Right forelimb (tissue), 1 donor: ENCODE data around the gene SSH2.
"Not testable (repeated sequence)": the region's sequence is repeated elsewhere in the genome, so short reads cannot be mapped to it uniquely, and the experiment has no call there.

Experiments
- DNase-seq: peaks from one replicate; pipeline ENCODE4 v3.0.0-alpha.2; 2018

SSH2 gene

GRCh38 chr17:29652976-29653375 is 277.1 kb downstream of the SSH2 start:
- DNase-seq = no peak

DNA sequence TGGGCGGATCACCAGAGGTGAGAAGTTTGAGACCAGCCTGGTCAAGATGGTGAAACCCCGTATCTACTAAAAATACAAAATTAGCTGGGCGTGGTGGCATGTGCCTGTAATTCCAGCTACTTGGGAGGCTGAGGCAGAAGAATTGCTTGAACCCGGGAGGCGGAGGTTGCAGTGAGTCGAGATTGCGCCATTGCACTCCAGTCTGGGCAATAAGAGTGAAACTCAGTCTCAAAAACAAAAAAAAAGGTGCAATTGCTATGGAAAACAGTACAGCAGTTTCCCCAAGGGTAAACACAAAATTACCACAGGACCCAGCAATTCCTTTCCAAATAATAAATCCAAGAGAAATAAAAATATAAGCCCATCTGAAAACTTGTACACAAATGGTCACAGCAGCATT is 278.1 kb downstream of the SSH2 start:
- DNase-seq = not testable (repeated sequence)

DNA sequence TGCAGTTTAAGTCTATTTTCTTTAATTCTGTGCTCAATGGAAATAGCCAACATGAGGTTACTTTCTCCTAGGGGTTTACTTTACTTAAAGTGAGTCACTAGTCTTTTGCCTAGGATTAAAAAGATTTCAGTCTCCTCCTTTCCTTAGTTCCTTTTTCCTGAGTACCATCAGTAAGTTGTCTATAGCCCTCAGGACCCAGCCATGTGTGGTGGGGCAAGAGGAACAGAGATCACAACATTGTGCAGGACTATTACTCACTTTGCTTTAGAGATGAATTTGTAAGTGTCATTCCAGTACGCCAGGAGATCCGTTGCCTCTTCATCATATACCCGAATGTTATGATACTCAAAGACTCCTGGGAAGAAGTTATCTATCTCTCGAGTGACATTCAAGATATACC is 279.6 kb downstream of the SSH2 start:
- no peak for DNase-seq

DNA sequence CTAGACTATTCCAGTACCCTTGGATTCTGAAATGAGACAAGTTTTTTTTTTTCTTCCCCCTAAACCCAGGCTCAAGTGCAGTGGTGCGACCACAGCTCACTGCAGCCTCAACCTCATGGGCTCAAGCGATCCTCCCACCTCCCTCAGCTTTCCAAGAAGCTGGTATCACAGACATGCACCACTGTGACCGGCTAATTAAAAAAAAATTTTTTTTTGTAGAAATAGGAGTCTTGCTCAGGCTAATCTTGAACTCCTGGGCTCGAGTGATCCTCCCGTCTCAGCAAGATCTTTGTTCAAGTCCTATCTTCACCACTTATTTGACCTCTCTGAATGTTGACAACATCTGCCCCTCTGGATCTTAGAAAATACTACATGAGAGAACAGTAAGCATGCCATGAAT is 280.7 kb downstream of the SSH2 start:
- no peak for DNase-seq

DNA sequence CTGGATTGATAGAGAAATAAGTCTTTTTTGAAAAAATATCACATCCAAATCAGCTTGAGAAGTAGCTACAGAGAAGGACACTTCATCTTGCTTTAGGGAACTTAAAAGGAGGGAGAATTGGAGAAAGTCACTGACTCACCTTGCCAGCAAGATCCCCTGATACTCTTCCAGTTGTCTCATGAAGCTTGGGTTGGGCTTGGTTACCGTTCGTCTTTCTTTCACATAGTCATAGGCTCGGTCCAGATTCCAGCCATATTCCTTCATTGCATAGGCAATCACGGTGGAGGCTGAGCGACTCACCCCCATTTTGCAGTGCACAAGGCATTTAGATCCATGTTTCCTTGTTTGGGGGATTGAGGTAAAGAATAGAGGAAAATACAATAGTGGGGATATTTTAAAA is 282.0 kb downstream of the SSH2 start:
- no peak for DNase-seq

- no peak for DNase-seq
These were observed 284.4 kb downstream of the SSH2 start for GRCh38 chr17:29645515-29646051.

- no peak for DNase-seq
These were observed 286.2 kb downstream of the SSH2 start for GRCh38 chr17:29643817-29644160.

- DNase-seq = no peak
These were observed 287.8 kb downstream of the SSH2 start for GRCh38 chr17:29642171-29642611.

DNA sequence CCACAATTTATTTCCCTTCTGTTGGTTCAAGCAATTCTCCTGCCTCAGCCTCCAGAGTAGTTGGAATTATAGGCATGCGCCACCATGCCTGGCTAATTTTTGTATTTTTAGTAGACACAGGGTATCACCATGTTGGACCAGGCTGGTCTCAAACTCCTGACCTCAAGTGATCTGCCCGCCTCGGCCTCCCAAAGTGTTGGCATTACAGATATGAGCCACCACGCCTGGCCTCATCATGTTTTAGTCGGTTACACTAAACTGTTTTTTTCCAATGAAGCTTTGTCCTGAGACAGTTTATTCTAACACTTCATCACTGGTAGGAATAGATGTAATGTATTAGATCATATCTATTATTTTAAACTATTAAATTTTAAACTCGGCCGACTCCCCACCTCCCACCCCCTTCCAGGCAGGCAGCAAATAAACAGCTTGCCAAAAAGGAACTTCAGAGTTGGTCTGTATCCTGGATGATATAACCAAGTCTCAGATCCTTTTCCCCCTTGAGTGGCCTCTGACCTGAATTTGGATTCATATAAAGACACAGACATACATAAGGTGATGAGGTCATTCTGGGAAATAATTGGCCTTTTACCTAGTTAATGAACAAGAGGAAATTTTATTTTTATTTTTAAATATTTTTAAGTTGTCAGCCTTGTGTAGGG is 288.9 kb downstream of the SSH2 start:
- DNase-seq = no peak

DNA sequence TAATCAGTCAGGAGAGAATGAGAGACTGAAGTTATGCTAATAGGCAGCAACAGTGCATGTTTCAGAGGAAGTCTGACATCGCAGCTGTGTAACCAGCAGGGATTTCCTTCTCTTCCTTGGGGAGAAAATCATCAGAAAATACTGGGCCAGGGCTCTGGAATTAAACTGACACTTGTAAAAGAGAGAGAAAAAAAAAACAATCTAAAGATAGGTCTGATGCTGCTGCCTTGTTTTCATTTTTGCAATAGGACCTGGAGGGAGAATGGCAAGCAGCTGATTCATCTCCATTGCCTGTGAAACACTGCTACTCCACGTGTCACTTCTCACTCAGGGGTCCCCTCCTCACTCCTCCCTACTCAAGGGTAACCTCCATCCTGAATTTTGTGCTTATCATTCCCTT is 289.6 kb downstream of the SSH2 start:
- DNase-seq = no peak

DNA sequence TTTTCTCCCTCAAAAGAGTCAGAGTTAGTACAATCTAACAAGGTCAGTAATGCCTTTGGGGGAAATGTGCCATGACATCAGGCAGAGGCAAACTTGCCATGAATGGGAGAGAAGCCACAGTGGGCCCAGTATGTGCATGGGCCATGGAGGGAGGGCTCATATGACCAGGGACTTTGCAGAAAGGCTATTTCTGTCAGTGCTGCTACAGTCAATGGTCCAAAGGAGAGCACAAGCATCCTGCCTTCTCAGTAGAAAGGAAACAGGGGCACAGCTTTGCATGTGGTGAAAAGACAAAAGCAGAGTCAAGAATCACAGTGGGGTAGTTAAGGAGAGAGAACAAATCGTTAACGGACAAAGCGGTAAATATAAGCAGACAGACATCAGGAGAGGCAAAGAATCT is 296.1 kb downstream of the SSH2 start:
- DNase-seq = no peak

DNA sequence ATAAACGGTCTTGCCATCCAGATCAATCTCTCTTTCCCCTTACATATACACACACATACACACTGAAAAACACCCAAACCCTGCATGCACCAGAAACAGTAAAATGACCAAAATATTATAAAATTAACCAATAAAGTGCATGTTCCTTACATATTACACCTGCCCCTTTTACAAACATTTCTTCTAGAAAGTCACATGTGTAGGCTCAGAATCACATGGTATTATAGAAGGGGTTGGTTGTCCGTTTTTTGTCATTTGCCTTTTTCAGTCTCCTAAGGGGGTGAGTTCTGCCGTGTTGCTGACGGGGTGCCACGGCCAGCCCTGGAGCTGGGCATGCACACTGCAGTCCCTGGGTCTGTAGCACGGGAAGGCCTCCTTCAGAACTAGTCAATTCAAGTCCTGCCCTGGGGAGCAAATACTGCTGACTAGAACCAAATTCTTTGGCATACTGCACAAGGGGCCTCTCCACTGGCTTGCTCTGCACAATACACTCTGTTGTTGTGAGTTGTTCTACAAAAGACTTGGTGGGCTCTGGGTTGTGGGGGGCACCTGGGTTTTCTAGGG is 299.3 kb downstream of the SSH2 start:
- DNase-seq = no peak

- DNase-seq = no peak
These were observed 300.2 kb downstream of the SSH2 start for GRCh38 chr17:29629839-29630238.

DNA sequence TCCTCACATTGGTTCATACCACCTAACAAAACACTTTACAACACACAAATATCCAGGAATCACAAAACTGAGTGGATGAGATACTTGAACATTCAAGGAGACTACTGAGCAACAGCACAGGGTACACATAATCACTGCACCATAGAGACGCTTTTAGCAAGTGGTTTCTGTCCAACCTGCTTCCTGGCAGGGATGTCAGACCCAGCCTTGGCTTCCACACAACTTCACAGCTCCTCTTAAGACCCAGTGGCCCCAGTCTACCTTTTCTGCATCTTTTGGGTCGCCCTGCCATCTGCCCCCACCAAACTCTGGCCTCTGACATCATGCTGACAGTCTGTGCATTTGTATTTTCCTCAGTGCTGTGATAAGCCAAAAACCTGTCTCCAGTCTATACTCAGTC is 301.4 kb downstream of the SSH2 start:
- DNase-seq = no peak

- no peak for DNase-seq
These were observed 302.1 kb downstream of the SSH2 start for GRCh38 chr17:29627951-29628350.

GRCh38 chr17:29625037-29625750 is 304.8 kb downstream of the SSH2 start:
- no peak for DNase-seq

- DNase-seq = no peak
These were observed 305.4 kb downstream of the SSH2 start for GRCh38 chr17:29624586-29624985.

DNA sequence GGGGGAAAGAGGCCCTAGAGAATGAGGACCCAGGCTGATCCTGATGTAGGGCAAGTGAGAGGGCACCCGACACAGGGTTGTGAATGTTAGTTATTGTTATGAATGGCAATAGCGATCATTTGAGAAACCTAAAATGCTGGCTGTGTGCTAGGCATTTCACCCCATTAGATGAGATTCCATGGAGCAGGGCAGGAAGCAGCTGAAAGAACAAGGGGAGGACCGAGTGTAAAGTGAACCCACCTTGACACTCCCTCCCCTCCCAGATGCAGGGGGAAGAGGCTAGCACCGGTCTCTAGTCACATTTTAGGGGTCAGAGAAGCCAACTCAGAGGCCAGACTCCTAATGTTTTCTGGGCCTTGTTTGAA is 306.8 kb downstream of the SSH2 start:
- no peak for DNase-seq

DNA sequence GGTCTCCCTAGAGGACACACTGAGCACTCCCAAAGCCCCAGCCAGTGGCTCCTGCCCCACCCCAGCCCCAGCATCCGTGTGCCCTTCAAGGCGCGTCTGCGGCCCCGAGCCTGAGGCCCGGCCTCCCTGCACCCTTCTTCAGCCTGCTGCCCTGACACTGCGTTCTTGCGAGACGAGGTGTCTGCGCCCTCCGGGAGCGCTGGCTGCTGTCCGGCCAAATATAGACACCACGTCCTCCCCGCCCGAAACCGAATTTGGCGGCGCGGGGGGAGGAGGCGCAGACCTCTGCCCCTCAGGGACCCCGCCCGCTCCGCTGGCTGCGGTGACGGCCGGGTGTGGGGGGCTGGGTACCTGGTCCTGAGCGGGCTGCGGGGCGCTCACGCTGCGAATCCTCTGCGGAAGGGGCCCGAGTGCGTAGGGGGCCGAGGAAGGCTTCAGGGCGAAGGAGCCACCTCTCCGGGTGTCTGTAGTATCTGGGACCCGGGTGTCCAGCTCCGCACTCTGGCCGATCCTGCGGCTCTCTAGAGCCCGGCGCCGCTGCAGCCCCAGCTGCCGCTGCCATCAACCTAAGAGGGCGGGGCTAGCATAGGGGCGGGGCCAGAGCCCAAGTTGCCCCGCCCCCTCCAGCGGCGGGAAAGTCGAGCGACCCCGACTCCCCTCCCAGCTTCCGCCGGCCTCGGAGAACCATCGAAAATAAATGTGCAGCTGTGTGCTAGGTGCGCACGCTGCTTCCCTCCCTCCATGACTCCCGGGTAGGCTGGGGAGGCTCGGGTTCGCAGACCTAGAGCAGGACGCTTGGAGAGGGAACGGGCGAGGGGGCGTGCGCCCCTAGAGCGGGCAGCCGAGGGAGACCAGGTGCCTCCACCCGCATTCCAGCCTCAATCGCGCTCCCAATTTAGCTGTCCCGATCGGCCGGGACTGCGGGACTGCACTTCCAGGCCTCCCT is 307.4 kb downstream of the SSH2 start, which contains the start of gene CORO6:
TSS of gene CORO6 (minus strand) at position 576 of the 946 bp plus-strand sequence. CDS start 1,491 bp downstream, outside the sequence.
- no peak for DNase-seq

- DNase-seq = no peak
These were observed 308.3 kb downstream of the SSH2 start for GRCh38 chr17:29621751-29622194.

- no peak for DNase-seq
These were observed 309.1 kb downstream of the SSH2 start for GRCh38 chr17:29620779-29621500.

DNA sequence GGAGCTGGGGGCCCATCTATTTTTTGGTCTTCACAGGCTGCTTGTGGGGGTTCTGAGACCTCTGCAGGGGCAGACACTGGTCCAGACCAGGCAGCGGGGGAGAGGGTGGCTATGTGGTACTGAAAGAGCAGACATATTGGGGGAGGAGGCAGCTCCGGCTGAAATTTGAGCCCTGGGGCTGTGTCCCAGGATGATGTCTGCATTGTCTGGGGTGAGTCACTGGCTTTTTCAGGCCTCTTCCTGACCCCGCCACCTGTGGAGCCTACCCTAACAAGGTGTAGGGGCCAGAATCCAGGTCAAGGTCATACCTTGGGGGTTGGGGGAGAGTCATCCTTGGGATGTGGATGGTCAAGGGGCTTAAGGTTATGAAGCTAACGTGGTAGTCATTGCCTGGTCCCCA is 309.8 kb downstream of the SSH2 start:
- no peak for DNase-seq
